K562 (cell line): Measurements from ENCODE around the gene GCHFR. TPM values are rescaled to one million over a fixed set of nuclear protein-coding genes. Genes with fewer than 3 reads are reported as not detected.

Experiments
- ATF7 ChIP-seq: fragments of 450-650 bp; IDR thresholded peaks from 2 replicates; pipeline ENCODE4 v1.7.1; 2014; ENCODE audit warnings: mild to moderate bottlenecking, moderate library complexity
- BACH1 ChIP-seq: fragments of 200-800 bp; sonication (Bioruptor generic); IDR thresholded peaks from 2 replicates; pipeline ENCODE4 v1.6.1; 2016; ENCODE audit warnings: missing genetic modification characterization, missing compliant biosample characterization
- BCOR ChIP-seq: fragments of 450-650 bp; IDR thresholded peaks from 2 replicates; pipeline ENCODE4 v1.6.1; 2016
- BDP1 ChIP-seq: IDR thresholded peaks from 3 replicates; pipeline ENCODE4 v1.6.1; 2011; ENCODE audit not compliant: insufficient read length, insufficient read depth
- BRF1 ChIP-seq: IDR thresholded peaks from 3 replicates; pipeline ENCODE4 v1.6.1; 2011; ENCODE audit warnings: borderline replicate concordance, mild to moderate bottlenecking; ENCODE audit not compliant: insufficient read length; ENCODE audit errors: extremely low read depth
- CBX8 ChIP-seq: fragments of 200-600 bp; sonication (generic); IDR thresholded peaks from 2 replicates; pipeline ENCODE4 v1.6.1; 2012; ENCODE audit warnings: borderline replicate concordance, mixed run types, low read depth, mild to moderate bottlenecking, moderate library complexity, mixed read lengths, low read length, control low read depth, inconsistent platforms; ENCODE audit not compliant: poor library complexity, severe bottlenecking; ENCODE audit errors: extremely low read depth
- CHD4 ChIP-seq: fragments of 200-600 bp; sonication (generic); IDR thresholded peaks from 3 replicates; pipeline ENCODE4 v1.6.1; 2012; ENCODE audit warnings: low read depth, mild to moderate bottlenecking, mixed read lengths, low read length, inconsistent platforms; ENCODE audit not compliant: insufficient read depth, insufficient replicate concordance, poor library complexity, severe bottlenecking
- DDX20 ChIP-seq: fragments of 450-650 bp; IDR thresholded peaks from 2 replicates; pipeline ENCODE4 v1.6.1; 2016; ENCODE audit warnings: missing genetic modification characterization, low read depth, mild to moderate bottlenecking, missing compliant biosample characterization, moderate library complexity
- DLX4 ChIP-seq: fragments of 250-450 bp; sonication (Bioruptor Pico); IDR thresholded peaks from 2 replicates; pipeline ENCODE4 v1.6.1; 2021; ENCODE audit warnings: mild to moderate bottlenecking
- HNRNPL ChIP-seq: fragments of 200-400 bp; formaldehyde crosslinking; IDR thresholded peaks from 2 replicates; pipeline ENCODE4 v1.6.1; 2017; ENCODE audit warnings: low read depth, mild to moderate bottlenecking, low read length
- MED1 ChIP-seq: sonication (generic); formaldehyde crosslinking; IDR thresholded peaks from 2 replicates; pipeline ENCODE4 v1.8.1; 2023; ENCODE audit warnings: missing genetic modification reagents, borderline replicate concordance
- NCOA1 ChIP-seq: fragments of 450-650 bp; IDR thresholded peaks from 2 replicates; pipeline ENCODE4 v1.6.1; 2016; ENCODE audit warnings: low read depth
- NONO ChIP-seq, 2 experiments: fragments of 200-400 bp in 1 of 2; fragments of 450-650 bp in 1 of 2; formaldehyde crosslinking in 1 of 2; IDR thresholded peaks; 2 replicates each; pipeline ENCODE4 v1.6.1; 2017; ENCODE audit warnings: low read depth in 2 of 2, mild to moderate bottlenecking in 2 of 2, moderate library complexity in 2 of 2, low read length in 1 of 2
- NR0B1 ChIP-seq: fragments of 450-650 bp; IDR thresholded peaks from one replicate; pipeline ENCODE4 v1.6.1; 2018; ENCODE audit warnings: mild to moderate bottlenecking, moderate library complexity; ENCODE audit not compliant: partially characterized antibody
- RBM39 ChIP-seq: fragments of 200-400 bp; formaldehyde crosslinking; optimal IDR thresholded peaks from 2 replicates; pipeline ENCODE3; 2018; ENCODE audit warnings: low read depth, low read length
- SMAD3 ChIP-seq: fragments of 450-650 bp; formaldehyde crosslinking; conservative IDR thresholded peaks from 2 replicates; pipeline ENCODE4 v1.4.0; 2020; ENCODE audit warnings: mild to moderate bottlenecking
- SMARCC2 ChIP-seq: fragments of 450-650 bp; IDR thresholded peaks from 2 replicates; pipeline ENCODE4 v1.6.1; 2017; ENCODE audit warnings: antibody characterized with exemption, moderate library complexity, mild to moderate bottlenecking, low read depth
- SRSF7 ChIP-seq: fragments of 200-400 bp; formaldehyde crosslinking; optimal IDR thresholded peaks from 2 replicates; pipeline ENCODE3; 2017; ENCODE audit warnings: mild to moderate bottlenecking, low read depth, low read length
- TAF1 ChIP-seq: IDR thresholded peaks from 2 replicates; pipeline ENCODE4 v1.6.1; 2011; ENCODE audit warnings: mild to moderate bottlenecking, low read length, moderate library complexity; ENCODE audit not compliant: insufficient read depth, control insufficient read depth, severe bottlenecking; ENCODE audit errors: extremely low read depth
- ZNF384 ChIP-seq: IDR thresholded peaks from 2 replicates; pipeline ENCODE4 v1.6.1; 2012; ENCODE audit warnings: low read depth, low read length, improper control_type of control experiment
- ZNF57 ChIP-seq: fragments of 450-650 bp; formaldehyde crosslinking; IDR thresholded peaks from 2 replicates; pipeline ENCODE4 v1.4.0; 2020; ENCODE audit warnings: mild to moderate bottlenecking, moderate library complexity
- ZNF696 ChIP-seq: fragments of 250-450 bp; sonication (Bioruptor Pico); conservative IDR thresholded peaks from 2 replicates; pipeline ENCODE4 v1.4.0; 2020; ENCODE audit warnings: mild to moderate bottlenecking, moderate library complexity
- polyA plus RNA-seq, 8 experiments: library from polyadenylated mRNA; depleted of rRNA in 4 of 8; stranded (reverse) in 5 of 8; unstranded in 3 of 8; fragments of >200 nt; fragmentation: Nextera tagmentation in 2 of 8; fragmentation: Illumina TruSeq in 1 of 8; extraction: Ambion mirVana in 2 of 8; extraction: Trizol in 1 of 8; gene quantifications; 2 replicates each; pipeline versions ENCODE4 v1.2.1 to v1.2.3, GENCODE V29; 2011 to 2014; ENCODE audit warnings: inconsistent platforms in 1 of 8, missing spikeins in 1 of 8
- total RNA-seq, 7 experiments: library from RNA; depleted of rRNA in 6 of 7; stranded (reverse); fragments of >200 nt in 6 of 7; fragmentation: Illumina TruSeq in 2 of 7; extraction: Trizol in 2 of 7; gene quantifications; 2 replicates each; pipeline versions ENCODE4 v1.2.1 to v1.2.3, GENCODE V29; 2011 to 2021; ENCODE audit warnings: low replicate concordance in 1 of 7
- TF ChIP-seq, protein P1 (sequence below): sonication (generic); formaldehyde crosslinking; IDR thresholded peaks from 2 replicates; pipeline ENCODE4 v1.8.0; 2022; ENCODE audit warnings: missing genetic modification reagents, mild to moderate bottlenecking, borderline replicate concordance
- TF ChIP-seq, protein P2 (sequence below): fragments of 250-450 bp; sonication (Bioruptor Pico); IDR thresholded peaks from 2 replicates; pipeline ENCODE4 v1.5.0; 2020; ENCODE audit warnings: mild to moderate bottlenecking

Gene GCHFR
- total and polyA plus RNA-seq, 9 of the 15 experiments (the other 6 are each of a cell fraction or from before 2014, with no cell fraction given), result 8.7 to 83.5 (median 20.8) TPM

DNA sequence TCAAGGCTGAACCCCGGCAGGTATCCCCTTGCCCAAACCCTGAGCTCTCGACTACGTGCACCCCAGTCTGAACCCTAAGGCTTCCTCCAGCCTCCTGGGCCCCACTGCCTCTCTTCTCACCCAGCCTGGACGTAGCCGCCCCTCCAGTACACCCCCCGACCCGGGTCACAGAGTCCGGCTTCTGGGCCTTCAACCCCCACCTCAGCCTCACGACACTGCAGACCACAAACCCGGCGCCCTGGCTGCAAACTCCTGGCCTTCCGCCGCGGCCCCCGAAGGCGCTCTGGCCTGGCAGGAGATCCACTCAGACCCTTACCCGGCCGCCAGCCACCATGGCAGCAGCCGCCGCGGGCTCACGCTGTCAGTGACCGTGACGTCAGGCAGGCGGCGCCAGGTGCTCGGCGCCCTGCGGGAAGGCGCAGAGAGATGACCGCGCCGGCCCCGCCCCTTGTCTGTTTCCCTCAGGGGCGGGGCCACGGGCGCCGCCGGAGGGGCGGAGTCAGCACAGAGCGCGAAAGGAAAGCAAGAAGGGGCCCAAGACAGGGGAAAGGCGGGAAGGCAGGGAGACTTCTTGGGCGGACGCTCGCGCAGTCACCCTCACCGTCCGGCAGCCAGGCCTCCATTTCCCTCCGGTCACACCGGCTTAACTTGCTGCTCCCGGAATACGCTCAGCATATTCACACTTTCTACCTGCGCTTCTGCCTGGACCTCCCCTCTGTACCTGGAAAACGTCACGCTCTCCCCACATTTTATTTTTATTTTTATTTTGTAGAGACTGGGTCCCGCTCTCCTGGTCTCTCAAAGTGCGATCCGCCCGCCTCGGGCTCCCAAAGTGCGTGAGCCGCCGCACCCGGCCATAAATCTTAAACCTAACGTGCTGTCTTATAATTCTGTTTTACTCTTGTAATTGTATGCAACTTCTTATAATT is 8.7 kb upstream of the GCHFR start, which contains the start of gene RMDN3 (continued):
- TF ChIP-seq MED1 (CRISPR knock-in tag) (no peak), BACH1 (tag) (no peak), NR0B1 (no peak), RBM39 (no peak), BDP1 (no peak), SMARCC2 (no peak), NONO (IDR thresholded peaks at IDR 0.05; ENCODE audit: low read depth in 2 of 2, low read length in 1 of 2) (no peak; a peak in 1 of 4 replicates), BRF1 (no peak), HNRNPL (no peak), DDX20 (tag) (no peak), ZNF696 (CRISPR knock-in tag) (no peak), DLX4 (CRISPR knock-in tag) (no peak), SMAD3 (no peak), NCOA1 (no peak), ATF7 (peak; percentile 93), SRSF7 (no peak), BCOR (no peak), ZNF57 (CRISPR knock-in tag) (no peak), TAF1 (peak; percentile 87), ZNF384 (no peak), CHD4 (no peak), CBX8 (no peak)
- TF ChIP-seq, protein P1, sequence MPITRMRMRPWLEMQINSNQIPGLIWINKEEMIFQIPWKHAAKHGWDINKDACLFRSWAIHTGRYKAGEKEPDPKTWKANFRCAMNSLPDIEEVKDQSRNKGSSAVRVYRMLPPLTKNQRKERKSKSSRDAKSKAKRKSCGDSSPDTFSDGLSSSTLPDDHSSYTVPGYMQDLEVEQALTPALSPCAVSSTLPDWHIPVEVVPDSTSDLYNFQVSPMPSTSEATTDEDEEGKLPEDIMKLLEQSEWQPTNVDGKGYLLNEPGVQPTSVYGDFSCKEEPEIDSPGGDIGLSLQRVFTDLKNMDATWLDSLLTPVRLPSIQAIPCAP (CRISPR knock-in tag), result no peak; the same call in 1 of the 2 replicates
- TF ChIP-seq, protein P2, sequence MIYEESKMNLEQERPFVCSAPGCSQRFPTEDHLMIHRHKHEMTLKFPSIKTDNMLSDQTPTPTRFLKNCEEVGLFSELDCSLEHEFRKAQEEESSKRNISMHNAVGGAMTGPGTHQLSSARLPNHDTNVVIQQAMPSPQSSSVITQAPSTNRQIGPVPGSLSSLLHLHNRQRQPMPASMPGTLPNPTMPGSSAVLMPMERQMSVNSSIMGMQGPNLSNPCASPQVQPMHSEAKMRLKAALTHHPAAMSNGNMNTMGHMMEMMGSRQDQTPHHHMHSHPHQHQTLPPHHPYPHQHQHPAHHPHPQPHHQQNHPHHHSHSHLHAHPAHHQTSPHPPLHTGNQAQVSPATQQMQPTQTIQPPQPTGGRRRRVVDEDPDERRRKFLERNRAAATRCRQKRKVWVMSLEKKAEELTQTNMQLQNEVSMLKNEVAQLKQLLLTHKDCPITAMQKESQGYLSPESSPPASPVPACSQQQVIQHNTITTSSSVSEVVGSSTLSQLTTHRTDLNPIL (CRISPR knock-in tag), result no peak
